ENCODE results near the gene UTRN. TPM values are rescaled to one million over a fixed set of nuclear protein-coding genes. Genes with fewer than 3 reads are reported as not detected.

UTRN gene
- total RNA-seq, 1 donor = 132 TPM

DNA sequence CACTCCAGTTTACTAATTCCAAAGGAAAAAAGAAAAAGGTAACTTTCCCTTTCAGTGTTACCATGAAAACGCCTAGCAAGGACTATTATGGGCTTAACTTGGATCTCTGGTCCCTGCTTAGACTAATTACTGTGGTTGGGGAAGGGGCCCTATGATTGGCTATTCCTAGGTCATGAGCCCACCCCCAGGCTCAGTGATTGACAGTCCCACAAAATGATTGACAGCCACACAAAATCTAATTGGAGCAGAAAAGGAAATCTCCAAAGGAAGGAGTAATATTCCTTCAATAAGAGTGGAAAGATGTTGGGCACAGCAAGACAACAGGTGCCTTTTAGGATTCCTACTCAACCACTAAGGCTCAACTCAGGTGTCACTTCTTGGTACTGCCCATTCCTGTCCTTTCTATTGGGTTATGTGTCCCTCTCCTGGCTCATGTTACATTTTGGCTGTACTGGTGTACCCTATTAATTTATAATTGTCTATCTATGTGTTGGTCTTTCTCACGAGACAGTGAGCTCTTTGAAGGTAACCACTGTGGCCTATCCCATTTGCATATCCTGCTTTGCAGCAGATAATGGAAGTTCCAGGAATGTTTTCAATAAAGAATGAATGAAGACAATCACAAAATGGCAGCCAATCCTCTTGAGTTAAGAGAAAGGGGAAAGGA lies 5.5 kb upstream of the UTRN start:
- H3K4me3 ChIP-seq (ENCODE audit: low read depth, low read length) = no peak overlapping the region
- no peak for DNase-seq (ENCODE audit: low read depth)
- TF ChIP-seq, protein P1, sequence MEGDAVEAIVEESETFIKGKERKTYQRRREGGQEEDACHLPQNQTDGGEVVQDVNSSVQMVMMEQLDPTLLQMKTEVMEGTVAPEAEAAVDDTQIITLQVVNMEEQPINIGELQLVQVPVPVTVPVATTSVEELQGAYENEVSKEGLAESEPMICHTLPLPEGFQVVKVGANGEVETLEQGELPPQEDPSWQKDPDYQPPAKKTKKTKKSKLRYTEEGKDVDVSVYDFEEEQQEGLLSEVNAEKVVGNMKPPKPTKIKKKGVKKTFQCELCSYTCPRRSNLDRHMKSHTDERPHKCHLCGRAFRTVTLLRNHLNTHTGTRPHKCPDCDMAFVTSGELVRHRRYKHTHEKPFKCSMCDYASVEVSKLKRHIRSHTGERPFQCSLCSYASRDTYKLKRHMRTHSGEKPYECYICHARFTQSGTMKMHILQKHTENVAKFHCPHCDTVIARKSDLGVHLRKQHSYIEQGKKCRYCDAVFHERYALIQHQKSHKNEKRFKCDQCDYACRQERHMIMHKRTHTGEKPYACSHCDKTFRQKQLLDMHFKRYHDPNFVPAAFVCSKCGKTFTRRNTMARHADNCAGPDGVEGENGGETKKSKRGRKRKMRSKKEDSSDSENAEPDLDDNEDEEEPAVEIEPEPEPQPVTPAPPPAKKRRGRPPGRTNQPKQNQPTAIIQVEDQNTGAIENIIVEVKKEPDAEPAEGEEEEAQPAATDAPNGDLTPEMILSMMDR (IDR thresholded peaks at IDR 0.05; ENCODE audit: insufficient read depth, low read depth, low read length) = no peak

DNA sequence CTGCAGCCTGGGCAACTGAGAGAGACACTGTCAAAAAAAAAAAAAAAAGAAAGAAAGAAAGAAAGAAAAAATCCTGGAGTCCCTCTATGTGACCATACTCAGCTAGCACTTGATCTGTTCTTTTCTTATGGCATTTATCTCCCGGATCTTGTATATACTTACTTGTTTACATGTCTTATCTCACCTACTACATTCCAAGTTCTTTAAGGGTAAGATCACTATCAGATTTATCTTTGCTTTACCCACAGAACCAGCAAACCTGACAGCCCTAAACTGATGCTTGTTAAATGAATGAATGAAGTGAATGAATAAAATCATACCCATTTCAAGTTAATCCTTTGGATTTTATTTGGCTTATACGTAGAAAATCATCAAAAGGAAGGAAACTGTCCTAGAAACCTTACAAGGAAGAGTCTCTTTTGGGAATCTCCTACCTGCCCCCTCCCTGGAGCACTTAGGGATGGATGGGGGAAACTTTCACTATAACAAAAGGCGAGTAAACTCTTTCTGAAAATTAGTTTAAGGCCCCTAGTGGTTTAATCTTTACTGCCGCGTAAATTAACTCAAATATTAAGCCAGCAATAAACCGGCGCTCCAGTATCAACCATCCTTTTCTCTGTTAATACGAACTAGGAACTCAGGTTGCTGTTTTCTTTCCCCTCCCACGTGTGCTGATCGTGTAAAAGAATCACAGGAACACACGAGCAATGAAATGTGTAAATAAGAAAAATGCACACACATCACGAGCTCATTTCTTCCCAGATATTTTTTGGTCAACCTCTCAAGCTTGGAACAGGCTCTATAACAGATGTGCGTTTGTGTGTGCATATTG lies 1.3 kb upstream of the UTRN start:
- DNase-seq (ENCODE audit: low read depth) = peak; percentile 45

DNA sequence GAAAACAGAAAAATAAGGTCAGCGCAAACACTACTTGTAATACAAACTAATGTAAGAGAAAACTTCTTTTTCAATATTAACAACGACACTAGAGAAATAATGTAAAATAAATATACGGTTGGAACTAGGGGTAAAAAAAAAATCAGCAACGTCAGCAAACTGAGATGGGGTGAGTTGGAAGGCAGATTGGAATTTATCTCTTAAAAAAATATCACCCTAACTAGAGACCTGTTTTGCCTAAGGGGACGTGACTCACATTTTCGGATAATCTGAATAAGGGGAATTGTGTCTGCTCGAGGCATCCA lies 705 bp upstream of the UTRN start:
- H3K4me3 ChIP-seq (ENCODE audit: low read depth, low read length) = peak overlapping the region; percentile 93
- TF ChIP-seq, protein P1 (IDR thresholded peaks at IDR 0.05; ENCODE audit: insufficient read depth, low read depth, low read length) = no peak
- no peak for DNase-seq (ENCODE audit: low read depth)

More for the DNA sequence above, 1.3 kb upstream of the UTRN start:
- peak overlapping the region; percentile 93 for H3K4me3 ChIP-seq (ENCODE audit: low read depth, low read length)
- TF ChIP-seq, protein P1 (IDR thresholded peaks at IDR 0.05; ENCODE audit: insufficient read depth, low read depth, low read length) = peak; percentile 31

DNA sequence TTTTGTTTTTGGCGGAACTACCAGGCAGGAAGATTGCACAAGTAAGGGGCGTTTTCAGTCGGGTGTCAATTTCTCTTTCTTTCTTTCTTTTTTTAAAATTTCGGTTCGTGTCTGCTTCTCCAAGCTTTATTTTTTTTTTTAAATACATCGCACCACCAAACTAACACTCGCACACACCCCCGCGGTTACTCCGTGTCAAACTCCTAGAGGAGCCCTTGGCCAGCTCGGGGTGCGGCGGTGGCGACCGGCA lies 338 bp downstream of the UTRN start:
- TF ChIP-seq, protein P1 (IDR thresholded peaks at IDR 0.05; ENCODE audit: insufficient read depth, low read depth, low read length) = no peak
- peak overlapping the region; percentile 93 for H3K4me3 ChIP-seq (ENCODE audit: low read depth, low read length)
- no peak for DNase-seq (ENCODE audit: low read depth)

DNA sequence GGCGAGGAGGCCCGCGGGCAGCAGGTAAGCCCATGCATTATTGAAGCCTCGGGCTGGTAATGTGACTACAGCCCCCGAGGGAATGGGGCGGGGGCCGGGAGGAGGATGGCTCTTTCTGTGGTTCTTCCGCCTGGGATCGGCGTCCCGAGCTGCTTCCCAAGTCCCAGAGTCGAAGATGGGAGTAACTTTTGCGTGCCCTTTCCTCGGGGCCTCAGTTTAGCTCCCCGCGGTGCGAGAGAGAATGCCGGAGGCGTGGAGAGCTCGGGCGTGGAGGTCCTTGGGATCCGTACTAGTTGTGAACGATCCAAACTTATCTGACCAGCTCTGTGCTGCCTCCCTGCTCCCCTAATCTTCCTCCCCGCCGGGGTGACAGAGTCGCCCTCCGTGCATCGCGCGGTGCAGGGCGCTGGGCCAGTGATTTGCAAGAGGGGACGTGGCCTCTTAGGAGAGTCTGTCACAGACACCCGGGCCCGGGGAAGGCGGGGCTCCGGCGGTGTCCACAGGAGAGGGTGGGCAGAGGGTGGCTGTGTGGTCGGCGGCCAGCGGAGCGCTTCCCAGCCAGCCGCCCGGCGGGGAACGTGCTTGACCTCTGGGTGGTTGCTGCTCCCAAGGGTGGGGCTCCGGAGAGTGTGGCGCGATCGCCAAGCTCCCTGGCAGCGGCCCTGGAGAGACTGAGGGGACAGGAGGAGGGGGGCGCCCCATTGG lies 815 bp downstream of the UTRN start:
- peak overlapping the region; percentile 93 for H3K4me3 ChIP-seq (ENCODE audit: low read depth, low read length)
- TF ChIP-seq, protein P1 (IDR thresholded peaks at IDR 0.05; ENCODE audit: insufficient read depth, low read depth, low read length) = no peak
- DNase-seq (ENCODE audit: low read depth) = peak; percentile 74

DNA sequence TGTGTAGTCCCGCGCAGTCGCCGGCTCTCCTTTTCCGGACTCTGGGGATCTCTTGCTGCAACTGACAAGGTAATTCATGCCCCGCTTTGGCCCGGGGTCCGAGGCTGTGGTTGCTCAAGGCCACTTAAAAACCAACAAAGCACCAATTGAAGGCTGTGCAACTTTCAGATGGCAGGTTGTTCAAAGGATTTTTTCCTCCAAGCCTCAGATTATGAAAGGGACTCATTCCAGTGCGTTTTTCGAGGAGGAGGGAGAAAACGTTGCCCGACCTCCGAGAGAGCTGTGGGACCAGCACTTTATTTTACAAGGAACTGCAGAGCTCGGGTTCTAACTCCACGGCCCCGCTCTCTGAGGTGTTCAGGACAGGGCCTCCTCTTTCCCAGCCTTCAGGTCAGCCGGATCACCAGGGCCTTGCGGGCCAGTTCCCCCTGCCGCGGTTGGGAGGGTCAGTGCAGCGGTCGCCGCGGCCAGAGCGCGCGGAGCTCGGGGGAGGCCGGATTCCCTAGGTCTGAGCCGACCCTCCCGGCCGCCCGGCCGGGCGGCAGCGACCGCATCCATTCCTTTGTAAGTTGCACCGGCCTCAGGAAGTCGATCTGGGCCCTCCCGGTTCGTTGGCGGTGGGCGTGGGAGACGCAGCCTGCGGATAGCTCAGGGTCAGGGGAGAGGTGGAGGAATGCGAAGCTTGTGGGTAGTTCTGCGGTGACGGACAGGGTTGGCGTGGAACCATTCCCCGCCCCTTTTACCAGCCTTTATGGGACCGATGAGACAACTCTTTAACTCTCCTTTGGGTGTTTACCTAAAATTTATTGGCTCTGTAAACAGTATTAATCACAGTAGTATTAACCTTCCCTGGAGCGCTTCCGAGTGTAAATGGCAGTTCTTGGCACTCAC lies 1.6 kb downstream of the UTRN start:
- peak; percentile 95 for DNase-seq (ENCODE audit: low read depth)
- TF ChIP-seq, protein P1 (IDR thresholded peaks at IDR 0.05; ENCODE audit: insufficient read depth, low read depth, low read length) = no peak
- H3K4me3 ChIP-seq (ENCODE audit: low read depth, low read length) = peak overlapping the region; percentile 93
